GM18519 (cell line): Measurements from ENCODE around the gene CCDC150.
A peak's percentile ranks its signal among the peaks of the same experiment; 100 is the strongest.
"Not testable (repeated sequence)": the region's sequence is repeated elsewhere in the genome, so short reads cannot be mapped to it uniquely, and the experiment has no call there.

Experiments used
- ATAC-seq: cut with Tn5 transposase; IDR thresholded peaks from one replicate; pipeline ENCODE4 v1.9.1; 2021; ENCODE audit warnings: mild to moderate bottlenecking, moderate library complexity; ENCODE audit not compliant: unreplicated experiment, low FRiP score

CCDC150 gene

GRCh38 chr2:196639180-196640030 lies at the start of gene CCDC150:
TSS of gene CCDC150 (plus strand) at chr2:196639715. CDS start at chr2:196639767, 52 bp downstream.
- peak; percentile 99 for ATAC-seq

DNA sequence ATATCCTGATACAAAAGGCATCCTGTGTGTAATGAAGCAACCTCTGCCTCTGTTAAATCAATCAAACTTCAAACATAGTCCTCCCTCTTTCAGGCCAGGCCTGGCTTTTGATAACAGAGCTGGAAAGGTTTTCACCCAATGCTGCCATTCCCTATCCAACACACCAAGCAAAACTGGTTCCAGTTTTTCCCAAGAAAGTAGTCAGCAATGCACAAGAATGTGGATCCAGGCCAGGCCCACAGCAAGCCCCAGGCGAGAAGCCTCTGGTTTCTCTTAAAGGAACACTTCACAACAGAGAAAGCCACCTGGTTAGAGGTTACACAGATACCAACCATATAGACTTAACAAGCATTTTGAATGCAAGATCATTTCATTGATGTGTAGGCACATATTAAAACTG lies 49.2 kb upstream of the CCDC150 start:
- ATAC-seq, result no peak

- no peak for ATAC-seq
Measured at GRCh38 chr2:196591004-196591403, 48.5 kb upstream of the CCDC150 start.

- no peak for ATAC-seq
Measured at GRCh38 chr2:196591621-196592022, 47.9 kb upstream of the CCDC150 start.

DNA sequence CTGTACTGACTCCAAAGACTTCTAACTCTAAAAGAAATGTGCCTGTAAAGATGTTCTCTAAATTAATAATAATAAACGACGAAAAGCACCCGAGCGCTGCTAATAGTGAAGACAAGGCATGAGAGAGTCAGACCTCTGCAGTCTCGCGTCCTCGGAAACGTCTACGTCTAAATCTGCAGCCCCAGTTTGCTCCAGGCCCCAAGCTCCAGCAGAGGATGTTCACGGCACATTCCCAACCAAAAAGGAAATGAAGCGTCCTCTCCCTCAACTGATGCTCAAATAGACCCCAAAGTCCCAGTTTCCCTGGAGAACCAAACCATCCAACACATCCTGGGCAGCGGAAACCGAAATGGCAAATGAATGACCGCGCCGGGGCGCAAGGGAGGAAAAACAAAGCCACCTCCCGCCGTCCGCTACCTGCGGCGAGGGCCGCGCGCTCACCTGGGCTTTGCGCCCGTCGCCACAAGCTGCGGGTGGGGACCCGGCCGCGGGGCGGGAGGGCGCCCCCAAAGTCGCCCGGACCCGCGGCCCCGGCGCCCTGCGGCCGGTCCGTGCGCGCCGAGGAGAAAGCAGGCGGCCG lies 47.1 kb upstream of the CCDC150 start:
- peak; percentile 22 for ATAC-seq

GRCh38 chr2:196592911-196593881 lies 46.3 kb upstream of the CCDC150 start, which contains the start of gene HECW2:
TSS of gene HECW2 (minus strand) at chr2:196593554.
- peak; percentile 70 for ATAC-seq

- no peak for ATAC-seq
Measured at GRCh38 chr2:196594158-196594557, 45.4 kb upstream of the CCDC150 start.

DNA sequence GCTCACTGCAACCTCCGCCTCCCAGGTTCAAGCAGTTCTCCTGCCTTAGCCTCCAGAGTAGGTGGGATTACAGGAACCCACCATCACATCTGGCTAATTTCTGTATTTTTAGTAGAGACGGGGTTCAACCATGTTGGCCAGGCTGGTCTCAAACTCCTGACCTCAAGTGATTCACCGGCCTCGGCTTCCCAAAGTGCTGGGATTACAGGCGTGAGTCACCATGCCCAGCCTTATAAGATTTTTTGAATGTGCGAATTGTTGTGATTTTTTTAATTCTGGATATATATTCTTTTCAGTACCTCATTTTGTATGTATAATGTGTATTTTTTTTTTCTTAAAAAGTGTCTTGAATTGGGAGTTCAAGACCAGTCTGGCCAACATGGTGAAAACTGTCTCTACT lies 42.0 kb upstream of the CCDC150 start:
- no peak for ATAC-seq

- no peak for ATAC-seq
Measured at GRCh38 chr2:196598412-196598811, 41.1 kb upstream of the CCDC150 start.

- no peak for ATAC-seq
Measured at GRCh38 chr2:196598846-196599245, 40.7 kb upstream of the CCDC150 start.

DNA sequence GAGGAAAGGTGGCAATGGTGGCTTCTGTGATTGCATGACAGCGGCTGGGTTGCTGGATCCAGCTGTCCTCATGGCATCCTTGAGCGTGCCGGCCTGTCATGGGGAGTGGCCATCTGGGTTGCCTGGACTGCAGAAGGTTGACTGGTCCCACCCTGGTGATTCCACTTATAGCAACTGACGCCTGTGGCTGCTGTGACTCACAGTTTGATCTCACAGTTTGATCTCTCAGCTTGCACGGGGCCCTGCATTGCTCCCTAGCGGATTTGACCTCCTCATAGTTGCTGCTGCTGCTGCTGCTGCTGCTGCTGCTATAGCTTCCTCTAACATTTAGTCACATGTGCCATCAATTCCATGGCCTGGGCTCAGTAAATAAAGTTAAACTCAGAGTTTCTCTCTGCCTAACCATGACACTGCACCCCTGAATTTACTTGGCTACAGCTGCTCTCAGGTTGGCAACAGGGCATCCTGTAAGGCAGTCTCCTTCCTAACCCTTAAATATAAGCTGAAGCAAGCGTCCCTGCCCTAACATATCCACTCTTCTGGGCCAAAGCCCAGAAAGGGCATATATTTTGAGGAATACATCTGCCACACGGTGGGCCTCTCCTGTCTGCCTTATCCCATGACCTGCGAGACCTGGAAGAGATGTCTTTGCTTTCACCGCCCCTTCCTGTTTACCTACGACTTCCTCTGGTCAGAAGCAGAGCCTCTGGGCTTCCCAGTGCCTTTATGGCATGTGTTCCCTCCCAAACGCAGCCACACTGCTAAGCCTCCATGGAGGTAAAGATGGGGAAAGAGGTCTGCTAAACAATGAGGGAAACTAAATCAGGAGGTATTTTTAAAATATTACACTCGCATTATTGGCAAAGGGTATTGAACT lies 37.8 kb upstream of the CCDC150 start:
- ATAC-seq, result no peak

DNA sequence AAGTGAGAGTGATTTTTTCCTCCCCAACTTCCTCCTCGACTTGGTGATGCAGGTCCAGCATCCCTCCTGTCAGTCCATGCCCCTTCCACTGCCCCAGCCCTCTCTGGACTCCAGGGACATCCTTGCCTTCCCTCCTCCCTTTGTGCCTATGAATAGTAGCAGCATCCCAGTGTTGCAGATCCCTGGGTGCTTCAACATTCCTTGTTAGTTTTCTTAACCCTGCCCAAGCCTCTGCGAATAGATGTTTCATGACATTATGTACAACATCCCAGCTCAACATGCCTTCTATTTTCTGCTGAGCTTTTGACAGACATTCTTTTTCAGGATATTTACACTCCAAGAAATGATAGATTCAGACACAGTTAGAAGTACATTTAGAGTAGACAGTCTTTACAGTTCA lies 35.3 kb upstream of the CCDC150 start:
- ATAC-seq, result no peak

GRCh38 chr2:196606516-196606915 lies 33.0 kb upstream of the CCDC150 start:
- no peak for ATAC-seq

DNA sequence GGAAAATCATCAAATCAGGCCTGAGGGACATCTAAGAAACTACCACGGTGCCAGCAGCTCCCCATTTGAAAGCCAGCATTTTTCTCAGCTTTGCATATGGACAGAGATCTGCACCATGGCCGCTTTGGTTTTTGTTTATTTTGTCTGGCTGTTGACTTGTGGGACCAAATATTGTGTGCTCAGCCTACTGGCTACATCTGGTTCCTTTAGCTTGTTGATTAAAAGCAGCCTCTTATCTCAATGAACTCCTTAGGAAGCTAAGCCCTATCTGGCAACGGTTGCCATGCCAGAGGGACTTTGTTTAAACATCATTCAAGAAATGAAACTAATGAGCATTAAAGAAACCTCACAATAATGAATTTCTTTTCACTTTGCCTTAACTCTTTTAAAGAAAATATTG lies 32.4 kb upstream of the CCDC150 start:
- no peak for ATAC-seq

DNA sequence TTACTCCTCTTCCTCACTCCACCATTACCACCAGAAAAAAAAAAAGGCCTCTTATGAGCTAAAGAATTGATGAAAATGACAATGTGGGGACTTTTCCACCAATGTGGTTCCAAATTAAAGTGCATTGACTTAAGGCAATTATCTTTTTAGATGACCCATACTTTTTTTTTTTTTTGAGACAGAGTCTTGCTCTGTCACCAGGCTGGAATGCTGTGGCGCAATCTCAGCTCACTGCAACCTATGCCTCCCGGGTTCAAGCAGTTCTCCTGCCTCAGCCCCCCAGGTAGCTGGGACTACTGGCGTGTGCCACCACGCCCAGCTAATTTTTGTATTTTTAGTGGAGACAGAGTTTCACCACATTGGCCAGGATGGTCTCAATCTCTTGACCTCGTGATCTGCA lies 31.6 kb upstream of the CCDC150 start:
- not testable (repeated sequence) for ATAC-seq

DNA sequence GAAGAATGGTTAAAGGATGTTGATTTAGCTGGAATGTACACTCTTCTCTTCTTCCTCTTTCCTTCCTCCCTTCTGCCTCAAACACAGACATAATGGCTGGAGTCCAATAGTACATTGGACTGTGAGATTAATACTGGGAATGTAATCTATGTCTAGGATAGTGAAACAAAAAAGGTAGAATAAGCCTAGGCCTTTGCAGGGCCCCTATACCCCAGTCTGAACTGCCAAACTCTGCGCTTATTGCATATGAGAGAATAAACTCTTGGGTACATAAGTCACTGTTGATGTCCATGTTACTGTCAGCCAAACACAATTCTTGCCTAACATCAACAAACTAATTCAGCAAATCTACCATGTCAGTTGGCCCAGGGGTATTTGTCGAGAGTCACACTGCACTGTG lies 29.7 kb upstream of the CCDC150 start:
- ATAC-seq, result no peak

- ATAC-seq, result no peak
Measured at GRCh38 chr2:196610796-196611195, 28.7 kb upstream of the CCDC150 start.

GRCh38 chr2:196613302-196613701 lies 26.2 kb upstream of the CCDC150 start:
- no peak for ATAC-seq

DNA sequence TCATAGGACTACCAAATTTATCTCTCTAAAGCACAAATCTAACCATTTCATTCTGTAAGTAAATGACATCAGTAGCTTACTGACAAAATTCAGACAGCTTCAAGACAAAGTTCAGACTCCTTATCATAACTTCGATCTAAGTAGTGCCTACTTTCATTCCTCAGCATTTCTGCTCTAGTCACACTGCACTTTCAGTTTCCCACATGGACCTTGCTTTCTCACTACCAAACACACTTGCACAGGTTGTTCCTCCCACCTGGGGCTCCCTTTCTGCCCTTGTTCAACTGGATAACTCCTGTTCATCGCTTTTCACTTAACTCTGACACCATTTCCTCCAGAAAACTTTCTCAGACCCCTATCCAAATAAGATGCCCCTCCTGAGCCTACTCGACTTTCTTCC lies 22.1 kb upstream of the CCDC150 start:
- no peak for ATAC-seq

DNA sequence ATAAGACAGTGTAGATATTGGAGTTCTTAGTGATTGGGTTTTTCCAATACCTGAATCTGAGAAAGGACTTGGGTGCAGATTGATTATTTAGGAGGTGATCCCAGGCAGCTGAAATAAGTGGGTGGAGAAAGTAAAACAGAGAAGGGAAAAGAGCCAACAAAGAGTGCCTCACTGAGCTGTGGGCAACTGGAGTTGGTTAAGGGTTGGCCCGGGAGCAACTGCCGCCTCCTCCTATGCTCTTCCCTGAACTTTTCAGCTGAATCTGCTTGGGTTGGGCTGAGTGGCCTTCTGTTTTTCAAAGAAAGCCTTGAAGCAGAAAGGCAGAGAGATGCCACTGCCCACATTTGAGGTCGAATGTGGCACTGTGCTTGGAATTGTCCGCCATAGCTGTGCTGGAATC lies 20.9 kb upstream of the CCDC150 start:
- ATAC-seq, result no peak
